ENCODE data around the gene SLC22A12.

DNA sequence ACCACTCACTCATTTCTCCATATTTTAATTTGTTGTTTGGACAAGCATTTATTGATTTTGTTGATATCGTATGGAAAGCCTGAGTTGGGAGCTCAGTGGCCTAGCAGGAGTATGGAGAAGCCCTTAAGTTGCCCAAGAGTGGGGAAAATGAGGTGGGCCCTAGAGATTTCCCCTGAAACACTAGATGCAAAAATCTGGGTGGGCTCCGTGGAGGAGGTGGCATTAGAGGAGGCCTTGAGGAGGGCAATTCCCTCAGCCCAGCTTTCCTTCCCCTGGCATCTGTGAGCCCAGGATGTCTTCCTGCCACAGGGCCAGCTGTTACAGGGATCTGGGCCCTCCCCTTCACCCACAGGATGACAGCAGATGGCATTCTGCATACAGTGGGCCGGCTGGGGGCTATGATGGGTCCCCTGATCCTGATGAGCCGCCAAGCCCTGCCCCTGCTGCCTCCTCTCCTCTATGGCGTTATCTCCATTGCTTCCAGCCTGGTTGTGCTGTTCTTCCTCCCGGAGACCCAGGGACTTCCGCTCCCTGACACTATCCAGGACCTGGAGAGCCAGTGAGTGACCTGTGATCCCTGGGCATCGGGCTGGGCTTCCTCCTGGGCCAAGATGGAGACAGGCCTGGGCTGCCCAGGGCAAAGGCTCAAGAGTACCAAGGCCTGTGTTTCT is 21.6 kb upstream of the SLC22A12 start:
- TF ChIP-seq EZH2 (IDR thresholded peaks at IDR 0.05; ENCODE audit: low read length, unreplicated experiment) = no peak
- TF ChIP-seq, protein P1, sequence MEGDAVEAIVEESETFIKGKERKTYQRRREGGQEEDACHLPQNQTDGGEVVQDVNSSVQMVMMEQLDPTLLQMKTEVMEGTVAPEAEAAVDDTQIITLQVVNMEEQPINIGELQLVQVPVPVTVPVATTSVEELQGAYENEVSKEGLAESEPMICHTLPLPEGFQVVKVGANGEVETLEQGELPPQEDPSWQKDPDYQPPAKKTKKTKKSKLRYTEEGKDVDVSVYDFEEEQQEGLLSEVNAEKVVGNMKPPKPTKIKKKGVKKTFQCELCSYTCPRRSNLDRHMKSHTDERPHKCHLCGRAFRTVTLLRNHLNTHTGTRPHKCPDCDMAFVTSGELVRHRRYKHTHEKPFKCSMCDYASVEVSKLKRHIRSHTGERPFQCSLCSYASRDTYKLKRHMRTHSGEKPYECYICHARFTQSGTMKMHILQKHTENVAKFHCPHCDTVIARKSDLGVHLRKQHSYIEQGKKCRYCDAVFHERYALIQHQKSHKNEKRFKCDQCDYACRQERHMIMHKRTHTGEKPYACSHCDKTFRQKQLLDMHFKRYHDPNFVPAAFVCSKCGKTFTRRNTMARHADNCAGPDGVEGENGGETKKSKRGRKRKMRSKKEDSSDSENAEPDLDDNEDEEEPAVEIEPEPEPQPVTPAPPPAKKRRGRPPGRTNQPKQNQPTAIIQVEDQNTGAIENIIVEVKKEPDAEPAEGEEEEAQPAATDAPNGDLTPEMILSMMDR (conservative IDR thresholded peaks at IDR 0.05; ENCODE audit: low read depth, low read length) = no peak
